Mesodermal cell (in vitro differentiated cells): ENCODE results near the gene STON2.

ENCODE experiments used
- H3K27ac ChIP-seq: 2 replicates; pipeline ENCODE4 v1.7.0; 2013; ENCODE audit warnings: mild to moderate bottlenecking, low read depth, low read length, moderate library complexity; ENCODE audit not compliant: severe bottlenecking
- H3K36me3 ChIP-seq: 2 replicates; pipeline ENCODE4 v1.7.1; 2013; ENCODE audit warnings: mild to moderate bottlenecking, low read length, moderate library complexity; ENCODE audit not compliant: control insufficient read depth, insufficient read depth
- H3K4me1 ChIP-seq: one replicate; pipeline ENCODE4 v1.7.1; 2013; ENCODE audit warnings: mild to moderate bottlenecking, low read length; ENCODE audit not compliant: insufficient read depth, control insufficient read depth, poor library complexity, severe bottlenecking
- H3K4me3 ChIP-seq: 2 replicates; pipeline ENCODE4 v1.7.0; 2013; ENCODE audit warnings: low read length, control low read depth, mild to moderate bottlenecking; ENCODE audit not compliant: insufficient read depth, poor library complexity, severe bottlenecking; ENCODE audit errors: extremely low read depth
- H3K9me3 ChIP-seq: 2 replicates; pipeline ENCODE4 v1.7.1; 2013; ENCODE audit warnings: mild to moderate bottlenecking, low read length, moderate library complexity; ENCODE audit not compliant: control insufficient read depth
- WGBS, 2 experiments: methylation state at CpG; one replicate each; pipeline ENCODE4 v1.1.5; 2013; ENCODE audit warnings: missing lambda C conversion rate in 2 of 2; ENCODE audit not compliant: insufficient coverage in 2 of 2; 5-methylcytosine and 5-hydroxymethylcytosine counted together

Gene STON2

DNA sequence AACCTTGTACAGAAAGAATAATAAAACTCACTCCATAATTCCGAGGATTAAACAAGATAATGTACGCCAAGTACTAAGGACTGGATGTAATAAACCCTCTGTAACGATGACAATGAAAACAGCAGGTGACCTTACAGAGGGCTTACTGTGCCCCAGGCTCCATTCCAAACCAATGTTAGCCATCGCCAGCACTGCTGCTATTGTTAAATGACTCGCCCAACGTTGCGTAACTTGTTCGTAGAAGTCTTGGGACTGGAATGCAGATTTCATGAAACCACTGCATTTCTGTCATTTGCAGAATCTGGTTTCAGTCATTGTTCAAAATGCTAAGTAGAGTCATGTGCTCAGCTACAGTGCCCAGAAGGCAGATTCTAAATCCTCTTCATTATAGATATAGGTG is 728 bp upstream of the STON2 start:
- Histone ChIP-seq H3K4me1 (peaks cover 5% of the 10 kb centered on the region), H3K27ac (no peak overlapping the region), H3K9me3 (no peaks in the 10 kb centered on the region), H3K4me3 (no peak overlapping the region), H3K36me3 (peaks cover 16% of the 10 kb centered on the region)
- WGBS, 2 experiments, result 82 to 95% methylated on average over 8 of the region's 8 CpGs

DNA sequence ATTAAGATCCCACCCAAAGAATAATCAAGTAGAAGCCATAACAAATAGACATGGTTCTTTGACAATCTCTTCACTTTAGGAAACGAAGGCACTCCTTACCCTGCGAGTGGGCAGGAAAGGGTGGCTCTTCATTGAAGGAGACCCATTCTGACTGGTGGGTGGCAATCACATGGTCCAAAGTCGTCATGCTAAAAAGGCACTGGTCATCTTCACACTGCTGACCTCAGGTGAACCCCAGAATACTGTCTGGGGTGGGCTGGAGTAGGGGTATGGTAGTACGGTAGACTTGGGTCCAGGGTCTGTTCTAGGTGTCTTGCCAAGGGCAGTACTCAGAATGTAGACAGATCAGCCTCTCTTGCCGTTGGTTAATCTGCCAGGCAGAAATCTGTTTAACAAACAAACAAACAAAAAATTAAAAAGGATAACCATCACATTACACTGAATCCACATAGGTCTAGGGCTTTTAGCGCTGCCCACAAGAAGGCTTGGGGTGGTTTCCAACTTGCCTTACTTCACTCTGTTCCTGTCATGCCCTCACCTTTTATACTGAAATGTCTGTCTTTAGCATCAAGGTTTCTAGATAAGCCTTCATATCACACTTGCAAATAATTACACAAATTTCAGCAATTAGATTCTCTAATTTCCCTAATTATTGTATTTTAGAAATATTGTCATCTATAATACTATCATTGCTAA is 1.8 kb downstream of the STON2 start:
- H3K4me1 ChIP-seq, result peaks cover 5% of the 10 kb centered on the region
- WGBS, 2 experiments, result 93 to 97% methylated on average over 6 of the region's 6 CpGs
- peaks cover 33% of the 10 kb centered on the region for H3K36me3 ChIP-seq
- no peak overlapping the region for H3K27ac ChIP-seq
- H3K4me3 ChIP-seq, result no peak overlapping the region
- H3K9me3 ChIP-seq, result peaks cover 4% of the 10 kb centered on the region

DNA sequence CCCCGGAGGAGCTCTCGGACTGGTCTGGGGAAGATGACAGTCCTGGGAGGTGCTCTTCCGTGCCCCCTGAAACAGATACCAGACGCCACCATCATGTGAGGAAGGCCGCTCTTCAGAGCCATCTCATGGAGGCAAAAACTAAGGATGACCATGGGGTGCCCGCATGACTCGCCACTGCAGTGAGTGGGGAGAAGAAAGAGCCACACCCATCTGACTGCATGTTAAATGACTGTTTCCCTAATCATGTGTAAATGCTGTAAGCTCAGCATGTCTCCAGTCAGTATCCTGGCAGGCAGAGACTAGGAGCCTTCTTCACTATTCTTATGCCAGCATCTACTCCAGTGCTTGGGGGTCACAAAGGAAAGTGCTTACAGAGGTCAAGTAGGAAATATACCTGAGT is 4.0 kb downstream of the STON2 start:
- WGBS, 2 experiments, result 96% methylated on average over 3 to 6 of the region's 7 CpGs
- Histone ChIP-seq H3K36me3 (peaks cover 33% of the 10 kb centered on the region), H3K4me1 (peaks cover 3% of the 10 kb centered on the region), H3K9me3 (peaks cover 4% of the 10 kb centered on the region), H3K27ac (no peak overlapping the region), H3K4me3 (no peak overlapping the region)

DNA sequence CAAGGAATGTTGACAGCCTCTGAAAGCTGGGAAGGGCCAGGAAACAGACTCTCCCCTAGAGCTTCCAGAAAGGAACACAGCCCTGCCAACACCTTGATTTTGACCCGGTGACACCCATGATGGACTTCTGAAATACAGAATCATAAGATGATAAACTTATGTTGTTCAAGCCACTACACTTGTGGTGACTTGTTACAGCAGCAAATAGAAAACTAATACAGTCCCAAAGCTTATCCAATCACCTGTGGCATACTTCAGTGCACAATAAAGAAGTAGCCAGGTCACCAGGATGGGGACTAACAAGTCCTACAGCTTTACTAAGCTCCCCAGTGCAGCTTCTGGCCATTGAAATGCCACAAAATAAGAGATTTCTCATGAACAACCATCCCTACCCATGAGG is 5.4 kb downstream of the STON2 start:
- Histone ChIP-seq H3K36me3 (peaks cover 33% of the 10 kb centered on the region), H3K27ac (no peak overlapping the region), H3K4me3 (no peak overlapping the region), H3K4me1 (no peaks in the 10 kb centered on the region), H3K9me3 (peaks cover 4% of the 10 kb centered on the region)
- whole genome bisulfite sequencing, 2 experiments, result 71% methylated on average over 1 of the region's 1 CpG; no CpG with 5 or more reads in 1 of the 2 experiments

DNA sequence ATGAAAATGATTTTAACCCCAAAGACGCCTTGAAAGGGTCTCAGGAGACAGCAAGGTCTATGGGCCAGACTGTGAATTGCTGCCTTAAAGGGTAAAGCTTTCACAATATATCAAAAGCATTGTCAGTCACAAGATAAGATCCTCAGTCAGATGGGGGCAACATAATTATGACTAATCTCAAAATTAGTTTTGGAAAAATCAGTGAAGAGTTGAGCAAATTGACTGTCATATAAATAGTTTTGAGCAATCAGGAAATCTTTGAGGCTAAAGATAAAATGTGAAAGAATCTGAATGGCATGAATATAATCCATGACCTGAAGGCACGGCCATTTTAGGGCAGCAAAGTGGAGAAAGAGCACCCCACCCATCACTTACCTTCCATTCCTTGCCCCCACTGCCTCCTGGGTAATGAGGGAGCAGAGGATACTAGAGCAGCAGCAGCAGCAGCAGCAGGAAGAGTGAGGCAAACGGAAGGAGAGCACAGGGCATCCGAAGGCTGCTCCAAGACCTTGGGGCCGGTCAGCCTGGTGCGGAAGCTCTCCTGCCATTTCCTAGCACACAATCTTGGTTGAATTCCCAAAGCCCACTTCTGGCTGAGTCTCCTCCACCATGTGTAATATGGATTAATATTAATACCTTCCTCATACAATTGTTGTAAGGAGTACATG is 7.0 kb downstream of the STON2 start:
- WGBS, 2 experiments, result 89 to 100% methylated on average over 3 to 4 of the region's 6 CpGs
- Histone ChIP-seq H3K27ac (no peak overlapping the region), H3K4me3 (no peak overlapping the region), H3K4me1 (no peaks in the 10 kb centered on the region), H3K9me3 (peaks cover 4% of the 10 kb centered on the region), H3K36me3 (peaks cover 32% of the 10 kb centered on the region)

DNA sequence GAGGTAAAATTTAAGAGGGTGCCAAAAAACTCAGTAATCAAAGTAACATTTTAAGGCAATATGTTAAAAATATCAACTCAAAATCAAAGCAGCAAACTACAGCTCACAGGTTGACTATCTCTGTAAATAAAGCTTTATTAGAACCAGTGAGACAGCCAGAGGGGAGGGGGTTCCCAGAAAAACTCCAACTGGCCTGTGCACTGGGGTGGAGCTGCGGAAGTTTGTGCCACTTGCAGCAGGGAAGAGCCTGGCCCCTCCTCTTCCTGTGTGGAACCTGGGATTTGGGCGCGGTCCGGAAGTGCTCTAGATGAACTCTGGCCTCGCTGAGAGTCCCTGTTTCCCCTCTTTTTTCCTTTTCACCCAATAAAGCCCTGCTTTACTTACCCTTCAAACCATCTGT is 8.1 kb downstream of the STON2 start:
- Histone ChIP-seq H3K27ac (no peak overlapping the region), H3K4me1 (no peaks in the 10 kb centered on the region), H3K9me3 (peaks cover 4% of the 10 kb centered on the region), H3K36me3 (peaks cover 23% of the 10 kb centered on the region), H3K4me3 (no peak overlapping the region)
- WGBS, 2 experiments, result 98 to 100% methylated on average over 3 to 5 of the region's 5 CpGs

DNA sequence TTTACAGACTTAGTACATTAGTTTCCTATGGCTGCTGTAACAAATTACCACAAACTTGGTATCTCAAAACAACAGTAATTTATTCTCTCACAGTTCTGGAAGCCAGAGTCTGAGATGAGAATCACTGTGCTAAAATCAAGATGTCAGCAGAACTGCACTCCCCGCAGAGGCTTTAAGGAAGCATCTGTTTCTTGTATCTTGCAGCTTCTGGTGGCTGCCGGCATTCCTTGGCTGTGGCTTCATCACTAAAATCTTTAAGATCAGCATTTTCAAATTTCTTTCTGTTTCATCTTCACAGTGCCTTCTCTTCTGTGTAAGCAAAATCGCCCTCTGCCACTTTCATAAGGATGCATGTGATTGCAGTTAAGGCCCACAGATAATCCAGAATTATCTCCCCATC is 9.4 kb downstream of the STON2 start:
- Histone ChIP-seq H3K36me3 (peaks cover 15% of the 10 kb centered on the region), H3K4me3 (no peak overlapping the region), H3K4me1 (no peaks in the 10 kb centered on the region), H3K9me3 (peaks cover 4% of the 10 kb centered on the region), H3K27ac (no peak overlapping the region)
- 92% methylated on average over 3 of the region's 3 CpGs for WGBS, 2 experiments

DNA sequence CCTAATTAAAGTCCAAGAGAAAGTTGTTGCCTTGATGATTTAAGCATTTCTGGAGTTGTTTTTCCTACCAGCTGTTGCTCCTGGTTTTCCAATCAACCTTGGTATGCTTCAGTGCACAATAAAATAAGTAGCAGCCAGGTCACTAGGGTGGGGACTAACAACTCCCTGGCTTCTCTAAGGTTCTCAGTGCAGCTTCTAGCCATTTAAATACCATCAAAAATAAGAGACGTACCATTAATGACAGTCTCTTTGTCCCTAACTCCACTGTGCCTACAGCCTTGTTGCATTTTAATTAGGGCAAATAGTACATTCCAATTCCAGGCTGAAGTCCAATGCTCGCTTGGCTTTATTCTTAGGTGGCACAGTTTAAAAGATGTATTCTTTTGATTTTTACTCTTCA is 11.8 kb downstream of the STON2 start:
- H3K27ac ChIP-seq, result no peak overlapping the region
- WGBS, 2 experiments, result 86 to 100% methylated on average over 1 of the region's 2 CpGs
- H3K4me1 ChIP-seq, result no peaks in the 10 kb centered on the region
- no peaks in the 10 kb centered on the region for H3K36me3 ChIP-seq
- no peak overlapping the region for H3K4me3 ChIP-seq
- H3K9me3 ChIP-seq, result no peaks in the 10 kb centered on the region

DNA sequence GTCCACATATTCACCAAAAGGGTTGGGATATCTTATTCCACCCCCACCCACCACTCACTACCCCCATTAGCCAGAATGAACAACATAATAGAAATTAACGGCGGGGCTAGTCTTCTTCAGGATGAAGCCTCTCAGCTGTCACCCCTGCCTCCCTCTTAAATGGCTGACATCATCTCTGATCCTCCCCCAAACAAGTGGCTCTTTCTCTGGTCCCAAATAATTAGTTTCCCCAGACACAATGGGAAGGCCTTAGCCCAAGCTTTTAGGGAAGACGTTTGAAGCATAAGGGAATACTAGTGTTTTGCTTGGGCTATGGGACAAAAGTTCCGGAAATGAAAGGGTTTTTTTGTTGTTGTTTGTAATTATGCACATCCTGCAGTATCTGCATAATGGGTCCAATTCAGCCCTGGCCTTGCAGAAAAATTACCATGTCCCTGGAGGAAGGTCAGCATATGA is 13.8 kb downstream of the STON2 start:
- Histone ChIP-seq H3K4me3 (no peak overlapping the region), H3K9me3 (no peaks in the 10 kb centered on the region), H3K36me3 (no peaks in the 10 kb centered on the region), H3K4me1 (no peaks in the 10 kb centered on the region), H3K27ac (no peak overlapping the region)
- WGBS, 2 experiments, result 36 to 62% methylated on average over 3 to 4 of the region's 4 CpGs

DNA sequence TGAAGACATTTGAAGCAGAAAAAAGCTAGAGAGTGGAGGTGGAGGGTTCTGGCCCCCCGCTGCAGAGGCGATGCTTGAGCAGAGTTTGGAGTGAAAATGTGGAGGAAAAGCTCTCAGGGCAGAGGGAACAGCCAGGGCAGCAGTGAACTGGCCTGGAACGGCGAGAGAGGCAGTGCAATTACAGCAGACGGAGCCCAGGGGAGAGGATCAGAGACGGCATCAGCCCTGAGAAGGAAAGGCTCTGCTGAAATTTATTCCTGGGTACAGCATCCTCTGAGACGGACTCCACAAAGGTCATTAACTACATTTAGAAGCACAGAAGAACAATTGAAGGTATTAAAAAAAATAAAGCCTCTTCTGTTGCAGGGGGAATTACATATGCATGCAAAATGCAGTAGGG is 14.2 kb downstream of the STON2 start:
- no peak overlapping the region for H3K27ac ChIP-seq
- no peak overlapping the region for H3K4me3 ChIP-seq
- H3K36me3 ChIP-seq, result no peaks in the 10 kb centered on the region
- H3K4me1 ChIP-seq, result no peaks in the 10 kb centered on the region
- no peaks in the 10 kb centered on the region for H3K9me3 ChIP-seq
- whole genome bisulfite sequencing, 2 experiments, result 69 to 90% methylated on average over 5 of the region's 7 CpGs

GRCh38 chr14:81385419-81385818 is 14.7 kb downstream of the STON2 start:
- 100% methylated on average over 1 of the region's 1 CpG for WGBS, 2 experiments

More at GRCh38 chr14:81385419-81385818, 14.7 kb downstream of the STON2 start:
- no peaks in the 10 kb centered on the region for H3K9me3 ChIP-seq
- no peaks in the 10 kb centered on the region for H3K4me1 ChIP-seq
- H3K4me3 ChIP-seq, result no peak overlapping the region
- H3K36me3 ChIP-seq, result peaks cover 3% of the 10 kb centered on the region
- no peak overlapping the region for H3K27ac ChIP-seq
